Measurements from ENCODE around the gene GABBR2. TPM values are rescaled to one million over a fixed set of nuclear protein-coding genes. Genes with fewer than 3 reads are reported as not detected.

The GABBR2 gene
- total and polyA plus RNA-seq, 9 of the 15 experiments (the other 6 are each of a cell fraction or from before 2014, with no cell fraction given): 0.15 to 1.9 (median 0.32) TPM

DNA sequence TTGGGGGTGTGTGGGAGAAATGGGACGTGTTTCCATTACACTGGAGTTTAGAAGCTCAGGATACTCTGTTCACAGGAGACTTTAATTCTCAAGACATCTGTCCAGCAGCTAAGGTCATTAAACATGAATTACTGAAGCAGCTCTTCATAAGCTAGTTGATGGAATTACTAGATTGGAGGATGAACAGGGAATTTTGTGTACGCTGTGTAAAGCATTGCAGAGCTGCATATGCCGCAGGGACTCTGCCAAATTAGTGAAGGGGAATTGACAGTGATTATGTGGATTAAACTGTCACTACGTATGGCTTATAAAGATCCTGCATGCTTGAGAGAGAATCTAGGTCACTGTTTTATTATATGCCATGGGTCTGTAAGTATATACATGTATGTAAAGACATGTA lies 275.8 kb downstream of the GABBR2 start:
- WGBS (ENCODE audit: insufficient coverage, low coverage, missing lambda C conversion rate): 73% methylated on average over 4 of the region's 4 CpGs
- no peak overlapping the region; the same call in 2 of the 3 replicates for H3K27ac ChIP-seq (ENCODE audit: extremely low read depth, low read depth, low read length)
- in situ Hi-C loops (cut with MboI): no loop called here

DNA sequence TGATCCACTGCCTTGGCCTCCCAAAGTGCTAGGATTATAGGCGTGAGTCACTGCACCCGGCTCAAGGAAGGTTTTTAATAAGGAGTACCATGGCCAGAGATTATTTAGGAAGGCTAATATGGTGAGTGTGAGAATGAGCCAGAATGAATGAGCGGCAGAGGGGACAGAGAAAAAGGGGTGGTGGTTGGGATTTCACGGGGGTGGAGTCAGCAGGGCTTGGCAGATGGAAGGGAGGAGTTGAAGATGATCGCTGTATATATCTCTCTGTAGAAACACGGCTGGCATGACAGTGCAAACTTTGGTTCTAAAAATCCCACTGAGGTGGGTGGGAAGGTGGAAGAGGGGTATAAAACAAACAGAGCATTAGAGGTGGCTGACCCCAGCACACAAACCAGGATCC lies 276.6 kb downstream of the GABBR2 start:
- WGBS (ENCODE audit: insufficient coverage, low coverage, missing lambda C conversion rate): 11% methylated on average over 6 of the region's 6 CpGs
- ChIA-PET POLR2A (interaction anchor here (1.6 kb wide), 1 partner anchor 16 kb away, joined by 5 read pairs; no protein-coding TSS in a partner anchor), CTCF (ENCODE audit: low intra/inter-chr PET ratio) (no interaction called here)
- Histone ChIP-seq H3K4me3 (no peak overlapping the region), H3K9ac (ENCODE audit: insufficient read depth in 1 of 2, low read depth in 2 of 2, low read length in 2 of 2) (peak overlapping the region; percentile 25 to 27; a peak in 2 of 4 replicates), H3K9me1 (ENCODE audit: control insufficient read depth, insufficient read depth, low read length) (no peaks in the 10 kb centered on the region), H2AFZ (ENCODE audit: low read depth, low read length) (peak overlapping the region; percentile 84), H3K79me2 (ENCODE audit: control insufficient read depth, insufficient read depth, low read length) (no peaks in the 10 kb centered on the region), H3K27me3 (ENCODE audit: control insufficient read depth in 2 of 2, insufficient read depth in 2 of 2, low read length in 2 of 2) (no peaks in the 10 kb centered on the region), H4K20me1 (replicated peaks; ENCODE audit: control insufficient read depth, insufficient read depth, low read length) (no peaks in the 10 kb centered on the region), H3K27ac (ENCODE audit: extremely low read depth, low read depth, low read length) (peak overlapping the region; percentile 41; the same call in 2 of the 3 replicates), H3K4me1 (replicated peaks in 1 of 2; ENCODE audit: control insufficient read depth in 2 of 2, insufficient read depth in 2 of 2, low read length in 2 of 2) (peaks cover 13 to 31% of the 10 kb centered on the region in 2 experiments; a peak in 4 of 5 replicates), H3K4me2 (ENCODE audit: insufficient read depth, low read length) (peak overlapping the region; percentile 63), H3K9me3 (replicated peaks; ENCODE audit: control insufficient read depth, insufficient read depth, low read depth, low read length) (no peaks in the 10 kb centered on the region), H3K36me3 (ENCODE audit: control insufficient read depth, insufficient read depth, low read length) (no peaks in the 10 kb centered on the region)
- BruUV-seq (replicated peaks): no TSS peak
- ATAC-seq (peak; percentile 87), FAIRE-seq (peak; percentile 55), DNase-seq (ENCODE audit: extremely low read depth in 1 of 4, low spot score in 3 of 4) (peak; percentile 71 to 85 (median 73))
- intact Hi-C loops (cut with micrococcal nuclease): no loop called here
- in situ Hi-C loops (cut with MboI): no loop called here
- TF ChIP-seq DPF2 (IDR thresholded peaks at IDR 0.05) (peak; percentile 79), CBFA2T3 (IDR thresholded peaks at IDR 0.05) (peak; percentile 66), PHF21A (IDR thresholded peaks at IDR 0.05; ENCODE audit: borderline replicate concordance, low read depth) (no peak), TCF3 (CRISPR knock-in tag; IDR thresholded peaks at IDR 0.05) (peak; percentile 32; the same call in 1 of the 2 replicates), NELFE (IDR thresholded peaks at IDR 0.05; ENCODE audit: insufficient read depth, insufficient read length) (no peak), ARID1B (IDR thresholded peaks at IDR 0.05) (peak; percentile 79)
- TF ChIP-seq, protein P1, sequence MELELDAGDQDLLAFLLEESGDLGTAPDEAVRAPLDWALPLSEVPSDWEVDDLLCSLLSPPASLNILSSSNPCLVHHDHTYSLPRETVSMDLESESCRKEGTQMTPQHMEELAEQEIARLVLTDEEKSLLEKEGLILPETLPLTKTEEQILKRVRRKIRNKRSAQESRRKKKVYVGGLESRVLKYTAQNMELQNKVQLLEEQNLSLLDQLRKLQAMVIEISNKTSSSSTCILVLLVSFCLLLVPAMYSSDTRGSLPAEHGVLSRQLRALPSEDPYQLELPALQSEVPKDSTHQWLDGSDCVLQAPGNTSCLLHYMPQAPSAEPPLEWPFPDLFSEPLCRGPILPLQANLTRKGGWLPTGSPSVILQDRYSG (tag; conservative IDR thresholded peaks at IDR 0.05; ENCODE audit: low read depth): no peak
- TF ChIP-seq, protein P2, sequence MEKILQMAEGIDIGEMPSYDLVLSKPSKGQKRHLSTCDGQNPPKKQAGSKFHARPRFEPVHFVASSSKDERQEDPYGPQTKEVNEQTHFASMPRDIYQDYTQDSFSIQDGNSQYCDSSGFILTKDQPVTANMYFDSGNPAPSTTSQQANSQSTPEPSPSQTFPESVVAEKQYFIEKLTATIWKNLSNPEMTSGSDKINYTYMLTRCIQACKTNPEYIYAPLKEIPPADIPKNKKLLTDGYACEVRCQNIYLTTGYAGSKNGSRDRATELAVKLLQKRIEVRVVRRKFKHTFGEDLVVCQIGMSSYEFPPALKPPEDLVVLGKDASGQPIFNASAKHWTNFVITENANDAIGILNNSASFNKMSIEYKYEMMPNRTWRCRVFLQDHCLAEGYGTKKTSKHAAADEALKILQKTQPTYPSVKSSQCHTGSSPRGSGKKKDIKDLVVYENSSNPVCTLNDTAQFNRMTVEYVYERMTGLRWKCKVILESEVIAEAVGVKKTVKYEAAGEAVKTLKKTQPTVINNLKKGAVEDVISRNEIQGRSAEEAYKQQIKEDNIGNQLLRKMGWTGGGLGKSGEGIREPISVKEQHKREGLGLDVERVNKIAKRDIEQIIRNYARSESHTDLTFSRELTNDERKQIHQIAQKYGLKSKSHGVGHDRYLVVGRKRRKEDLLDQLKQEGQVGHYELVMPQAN (IDR thresholded peaks at IDR 0.05; ENCODE audit: borderline replicate concordance): no peak

More for the DNA sequence above, 275.8 kb downstream of the GABBR2 start:
- ChIA-PET POLR2A (interaction anchor here (0.6 to 1.6 kb wide), 2 partner anchors 17 to 132 kb away, joined by 4 to 5 read pairs; no protein-coding TSS in a partner anchor), CTCF (ENCODE audit: low intra/inter-chr PET ratio) (no interaction called here)
- no TSS peak for BruUV-seq (replicated peaks)
- peaks cover 13 to 31% of the 10 kb centered on the region in 2 experiments; a peak in 4 of 5 replicates for H3K4me1 ChIP-seq (replicated peaks in 1 of 2; ENCODE audit: control insufficient read depth in 2 of 2, insufficient read depth in 2 of 2, low read length in 2 of 2)
- no peak overlapping the region for H3K9ac ChIP-seq (ENCODE audit: insufficient read depth in 1 of 2, low read depth in 2 of 2, low read length in 2 of 2)
- H3K4me3 ChIP-seq: no peak overlapping the region
- H2AFZ ChIP-seq (ENCODE audit: low read depth, low read length): peak overlapping the region; percentile 84; the same call in 1 of the 2 replicates
- no peaks in the 10 kb centered on the region for H3K36me3 ChIP-seq (ENCODE audit: control insufficient read depth, insufficient read depth, low read length)
- no peak overlapping the region; the same call in 1 of the 2 replicates for H3K4me2 ChIP-seq (ENCODE audit: insufficient read depth, low read length)
- ATAC-seq: no peak
- no peak for DNase-seq (ENCODE audit: extremely low read depth in 1 of 4, low spot score in 3 of 4)
- H3K79me2 ChIP-seq (ENCODE audit: control insufficient read depth, insufficient read depth, low read length): no peaks in the 10 kb centered on the region
- H4K20me1 ChIP-seq (replicated peaks; ENCODE audit: control insufficient read depth, insufficient read depth, low read length): no peaks in the 10 kb centered on the region
- intact Hi-C loops (cut with micrococcal nuclease): no loop called here
- no peaks in the 10 kb centered on the region for H3K9me3 ChIP-seq (replicated peaks; ENCODE audit: control insufficient read depth, insufficient read depth, low read depth, low read length)
- no peak for FAIRE-seq
- TF ChIP-seq MCM7 (IDR thresholded peaks at IDR 0.05) (no peak), MCM5 (IDR thresholded peaks at IDR 0.05; ENCODE audit: low read depth) (no peak), HMG20B (CRISPR knock-in tag; IDR thresholded peaks at IDR 0.05) (no peak), ETS2 (tag; IDR thresholded peaks at IDR 0.05; ENCODE audit: borderline replicate concordance, poor library complexity, severe bottlenecking) (no peak), ZNF24 (IDR thresholded peaks at IDR 0.05) (no peak)
- TF ChIP-seq, protein P3, sequence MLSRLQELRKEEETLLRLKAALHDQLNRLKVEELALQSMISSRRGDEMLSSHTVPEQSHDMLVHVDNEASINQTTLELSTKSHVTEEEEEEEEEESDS (CRISPR knock-in tag; IDR thresholded peaks at IDR 0.05): no peak
- no peaks in the 10 kb centered on the region for H3K27me3 ChIP-seq (ENCODE audit: control insufficient read depth in 2 of 2, insufficient read depth in 2 of 2, low read length in 2 of 2)
- no peaks in the 10 kb centered on the region for H3K9me1 ChIP-seq (ENCODE audit: control insufficient read depth, insufficient read depth, low read length)

Data from K562 (cell line).